ENCODE data around the gene TSC22D2.

Gene TSC22D2

GRCh38 chr3:150402217-150402616 is 5.9 kb upstream of the TSC22D2 start:
- H3K9me3 ChIP-seq (ENCODE audit: control insufficient read depth in 2 of 2, low read length in 2 of 2): no peaks in the 10 kb centered on the region
- no peaks in the 10 kb centered on the region for H3K36me3 ChIP-seq (ENCODE audit: control insufficient read depth in 2 of 2, insufficient read depth in 2 of 2, low read length in 2 of 2)
- no peak overlapping the region for H3K4me3 ChIP-seq (ENCODE audit: low read length in 2 of 2)
- no peaks in the 10 kb centered on the region for H3K4me1 ChIP-seq (ENCODE audit: control insufficient read depth, insufficient read depth, low read length)
- H3K27ac ChIP-seq (ENCODE audit: low read length): no peak overlapping the region
- H3K27me3 ChIP-seq (ENCODE audit: control insufficient read depth in 1 of 2, insufficient read depth in 2 of 2, low read length in 2 of 2): no peaks in the 10 kb centered on the region
- H3K9ac ChIP-seq (ENCODE audit: low read length in 2 of 2): no peak overlapping the region

- H3K27ac ChIP-seq (ENCODE audit: low read length): no peak overlapping the region
- H3K36me3 ChIP-seq (ENCODE audit: control insufficient read depth in 2 of 2, insufficient read depth in 2 of 2, low read length in 2 of 2): no peaks in the 10 kb centered on the region
- no peaks in the 10 kb centered on the region for H3K4me1 ChIP-seq (ENCODE audit: control insufficient read depth, insufficient read depth, low read length)
- H3K9ac ChIP-seq (ENCODE audit: low read length in 2 of 2): no peak overlapping the region
- no peaks in the 10 kb centered on the region for H3K27me3 ChIP-seq (ENCODE audit: control insufficient read depth in 1 of 2, insufficient read depth in 2 of 2, low read length in 2 of 2)
- no peak overlapping the region for H3K4me3 ChIP-seq (ENCODE audit: low read length in 2 of 2)
- no peaks in the 10 kb centered on the region for H3K9me3 ChIP-seq (ENCODE audit: control insufficient read depth in 2 of 2, low read length in 2 of 2)
Measured at GRCh38 chr3:150404023-150404422, 4.1 kb upstream of the TSC22D2 start.

GRCh38 chr3:150407051-150407807 is 869 bp upstream of the TSC22D2 start:
- peak overlapping the region; percentile 92 to 94 for H3K9ac ChIP-seq (ENCODE audit: low read length in 2 of 2)
- no peaks in the 10 kb centered on the region for H3K4me1 ChIP-seq (ENCODE audit: control insufficient read depth, insufficient read depth, low read length)
- peak overlapping the region; percentile 88 to 94 for H3K4me3 ChIP-seq (ENCODE audit: low read length in 2 of 2)
- no peaks in the 10 kb centered on the region for H3K9me3 ChIP-seq (ENCODE audit: control insufficient read depth in 2 of 2, low read length in 2 of 2)
- H3K27me3 ChIP-seq (ENCODE audit: control insufficient read depth in 1 of 2, insufficient read depth in 2 of 2, low read length in 2 of 2): no peaks in the 10 kb centered on the region
- no peaks in the 10 kb centered on the region for H3K36me3 ChIP-seq (ENCODE audit: control insufficient read depth in 2 of 2, insufficient read depth in 2 of 2, low read length in 2 of 2)
- peak overlapping the region; percentile 96 for H3K27ac ChIP-seq (ENCODE audit: low read length)

GRCh38 chr3:150407808-150408220 is 284 bp upstream of the TSC22D2 start:
- H3K4me3 ChIP-seq (ENCODE audit: low read length in 2 of 2): peak overlapping the region; percentile 88 to 94
- H3K9me3 ChIP-seq (ENCODE audit: control insufficient read depth in 2 of 2, low read length in 2 of 2): no peaks in the 10 kb centered on the region
- peak overlapping the region; percentile 96 for H3K27ac ChIP-seq (ENCODE audit: low read length)
- no peaks in the 10 kb centered on the region for H3K4me1 ChIP-seq (ENCODE audit: control insufficient read depth, insufficient read depth, low read length)
- H3K27me3 ChIP-seq (ENCODE audit: control insufficient read depth in 1 of 2, insufficient read depth in 2 of 2, low read length in 2 of 2): no peaks in the 10 kb centered on the region
- no peaks in the 10 kb centered on the region for H3K36me3 ChIP-seq (ENCODE audit: control insufficient read depth in 2 of 2, insufficient read depth in 2 of 2, low read length in 2 of 2)
- peak overlapping the region; percentile 92 to 94 for H3K9ac ChIP-seq (ENCODE audit: low read length in 2 of 2)

GRCh38 chr3:150409125-150409511 is 1.0 kb downstream of the TSC22D2 start:
- Histone ChIP-seq H3K9ac (ENCODE audit: low read length in 2 of 2) (peak overlapping the region; percentile 92 to 96), H3K27ac (ENCODE audit: low read length) (peak overlapping the region; percentile 96), H3K36me3 (ENCODE audit: control insufficient read depth in 2 of 2, insufficient read depth in 2 of 2, low read length in 2 of 2) (no peaks in the 10 kb centered on the region), H3K27me3 (ENCODE audit: control insufficient read depth in 1 of 2, insufficient read depth in 2 of 2, low read length in 2 of 2) (no peaks in the 10 kb centered on the region), H3K4me1 (ENCODE audit: control insufficient read depth, insufficient read depth, low read length) (no peaks in the 10 kb centered on the region), H3K4me3 (ENCODE audit: low read length in 2 of 2) (peak overlapping the region; percentile 94), H3K9me3 (ENCODE audit: control insufficient read depth in 2 of 2, low read length in 2 of 2) (no peaks in the 10 kb centered on the region)

GRCh38 chr3:150409512-150410310 is 1.6 kb downstream of the TSC22D2 start:
- H3K9me3 ChIP-seq (ENCODE audit: control insufficient read depth in 2 of 2, low read length in 2 of 2): no peaks in the 10 kb centered on the region
- no peaks in the 10 kb centered on the region for H3K27me3 ChIP-seq (ENCODE audit: control insufficient read depth in 1 of 2, insufficient read depth in 2 of 2, low read length in 2 of 2)
- H3K9ac ChIP-seq (ENCODE audit: low read length in 2 of 2): peak overlapping the region; percentile 92 to 96
- H3K4me3 ChIP-seq (ENCODE audit: low read length in 2 of 2): peak overlapping the region; percentile 94
- no peaks in the 10 kb centered on the region for H3K4me1 ChIP-seq (ENCODE audit: control insufficient read depth, insufficient read depth, low read length)
- peak overlapping the region; percentile 96 for H3K27ac ChIP-seq (ENCODE audit: low read length)
- H3K36me3 ChIP-seq (ENCODE audit: control insufficient read depth in 2 of 2, insufficient read depth in 2 of 2, low read length in 2 of 2): no peaks in the 10 kb centered on the region

GRCh38 chr3:150410311-150411105 is 2.4 kb downstream of the TSC22D2 start:
- Histone ChIP-seq H3K4me3 (ENCODE audit: low read length in 2 of 2) (peak overlapping the region; percentile 94), H3K4me1 (ENCODE audit: control insufficient read depth, insufficient read depth, low read length) (no peaks in the 10 kb centered on the region), H3K27ac (ENCODE audit: low read length) (peak overlapping the region; percentile 96), H3K27me3 (ENCODE audit: control insufficient read depth in 1 of 2, insufficient read depth in 2 of 2, low read length in 2 of 2) (no peaks in the 10 kb centered on the region), H3K9me3 (ENCODE audit: control insufficient read depth in 2 of 2, low read length in 2 of 2) (no peaks in the 10 kb centered on the region), H3K9ac (ENCODE audit: low read length in 2 of 2) (peak overlapping the region; percentile 2 to 96), H3K36me3 (ENCODE audit: control insufficient read depth in 2 of 2, insufficient read depth in 2 of 2, low read length in 2 of 2) (no peaks in the 10 kb centered on the region)

GRCh38 chr3:150411106-150411460 is 3.0 kb downstream of the TSC22D2 start:
- Histone ChIP-seq H3K9ac (ENCODE audit: low read length in 2 of 2) (peak overlapping the region; percentile 2 to 96), H3K4me3 (ENCODE audit: low read length in 2 of 2) (peak overlapping the region; percentile 94), H3K36me3 (ENCODE audit: control insufficient read depth in 2 of 2, insufficient read depth in 2 of 2, low read length in 2 of 2) (no peaks in the 10 kb centered on the region), H3K27ac (ENCODE audit: low read length) (peak overlapping the region; percentile 96), H3K9me3 (ENCODE audit: control insufficient read depth in 2 of 2, low read length in 2 of 2) (no peaks in the 10 kb centered on the region), H3K4me1 (ENCODE audit: control insufficient read depth, insufficient read depth, low read length) (no peaks in the 10 kb centered on the region), H3K27me3 (ENCODE audit: control insufficient read depth in 1 of 2, insufficient read depth in 2 of 2, low read length in 2 of 2) (no peaks in the 10 kb centered on the region)

- H3K9me3 ChIP-seq (ENCODE audit: control insufficient read depth in 2 of 2, low read length in 2 of 2): no peaks in the 10 kb centered on the region
- no peaks in the 10 kb centered on the region for H3K36me3 ChIP-seq (ENCODE audit: control insufficient read depth in 2 of 2, insufficient read depth in 2 of 2, low read length in 2 of 2)
- no peaks in the 10 kb centered on the region for H3K27me3 ChIP-seq (ENCODE audit: control insufficient read depth in 1 of 2, insufficient read depth in 2 of 2, low read length in 2 of 2)
- H3K27ac ChIP-seq (ENCODE audit: low read length): no peak overlapping the region
- peak overlapping the region; percentile 2 to 96 for H3K9ac ChIP-seq (ENCODE audit: low read length in 2 of 2)
- H3K4me3 ChIP-seq (ENCODE audit: low read length in 2 of 2): peak overlapping the region; percentile 94
- no peaks in the 10 kb centered on the region for H3K4me1 ChIP-seq (ENCODE audit: control insufficient read depth, insufficient read depth, low read length)
Measured at GRCh38 chr3:150411546-150411945, 3.4 kb downstream of the TSC22D2 start.

GRCh38 chr3:150411976-150412375 is 3.9 kb downstream of the TSC22D2 start:
- Histone ChIP-seq H3K4me3 (ENCODE audit: low read length in 2 of 2) (peak overlapping the region; percentile 94), H3K9me3 (ENCODE audit: control insufficient read depth in 2 of 2, low read length in 2 of 2) (no peaks in the 10 kb centered on the region), H3K27ac (ENCODE audit: low read length) (no peak overlapping the region), H3K9ac (ENCODE audit: low read length in 2 of 2) (peak overlapping the region; percentile 2 to 96), H3K27me3 (ENCODE audit: control insufficient read depth in 1 of 2, insufficient read depth in 2 of 2, low read length in 2 of 2) (no peaks in the 10 kb centered on the region), H3K36me3 (ENCODE audit: control insufficient read depth in 2 of 2, insufficient read depth in 2 of 2, low read length in 2 of 2) (no peaks in the 10 kb centered on the region), H3K4me1 (ENCODE audit: control insufficient read depth, insufficient read depth, low read length) (no peaks in the 10 kb centered on the region)

All from stomach smooth muscle (tissue), 2 donors.